Stomach smooth muscle (tissue), 2 donors: ENCODE results near the gene ILK.
A peak's percentile ranks its signal among the peaks of the same experiment; 100 is the strongest.

Experiments
- H3K27ac ChIP-seq: one replicate; pipeline ENCODE4 v1.7.0; 2013; ENCODE audit warnings: mild to moderate bottlenecking, low read length, inconsistent platforms
- H3K27me3 ChIP-seq, 2 donors: one replicate each; pipeline ENCODE4 v1.7.0; 2013; ENCODE audit warnings: low read length in 2 of 2; ENCODE audit not compliant: insufficient read depth in 2 of 2, control insufficient read depth in 1 of 2
- H3K36me3 ChIP-seq, 2 donors: one replicate each; pipeline ENCODE4 v1.7.0; 2013; ENCODE audit warnings: low read length in 2 of 2; ENCODE audit not compliant: control insufficient read depth in 2 of 2, insufficient read depth in 2 of 2
- H3K4me1 ChIP-seq: one replicate; pipeline ENCODE4 v1.7.0; 2013; ENCODE audit warnings: low read length; ENCODE audit not compliant: control insufficient read depth, insufficient read depth
- H3K4me3 ChIP-seq, 2 donors: one replicate each; pipeline ENCODE4 v1.7.0; 2013; ENCODE audit warnings: low read length in 2 of 2
- H3K9ac ChIP-seq, 2 donors: one replicate each; pipeline ENCODE4 v1.7.0; 2013; ENCODE audit warnings: low read length in 2 of 2, mild to moderate bottlenecking in 1 of 2
- H3K9me3 ChIP-seq, 2 donors: one replicate each; pipeline ENCODE4 v1.7.0; 2013; ENCODE audit warnings: low read length in 2 of 2; ENCODE audit not compliant: control insufficient read depth in 2 of 2
- donor health status: healthy.
- donor health status: Pancreatic carcinoma.

Gene ILK

DNA sequence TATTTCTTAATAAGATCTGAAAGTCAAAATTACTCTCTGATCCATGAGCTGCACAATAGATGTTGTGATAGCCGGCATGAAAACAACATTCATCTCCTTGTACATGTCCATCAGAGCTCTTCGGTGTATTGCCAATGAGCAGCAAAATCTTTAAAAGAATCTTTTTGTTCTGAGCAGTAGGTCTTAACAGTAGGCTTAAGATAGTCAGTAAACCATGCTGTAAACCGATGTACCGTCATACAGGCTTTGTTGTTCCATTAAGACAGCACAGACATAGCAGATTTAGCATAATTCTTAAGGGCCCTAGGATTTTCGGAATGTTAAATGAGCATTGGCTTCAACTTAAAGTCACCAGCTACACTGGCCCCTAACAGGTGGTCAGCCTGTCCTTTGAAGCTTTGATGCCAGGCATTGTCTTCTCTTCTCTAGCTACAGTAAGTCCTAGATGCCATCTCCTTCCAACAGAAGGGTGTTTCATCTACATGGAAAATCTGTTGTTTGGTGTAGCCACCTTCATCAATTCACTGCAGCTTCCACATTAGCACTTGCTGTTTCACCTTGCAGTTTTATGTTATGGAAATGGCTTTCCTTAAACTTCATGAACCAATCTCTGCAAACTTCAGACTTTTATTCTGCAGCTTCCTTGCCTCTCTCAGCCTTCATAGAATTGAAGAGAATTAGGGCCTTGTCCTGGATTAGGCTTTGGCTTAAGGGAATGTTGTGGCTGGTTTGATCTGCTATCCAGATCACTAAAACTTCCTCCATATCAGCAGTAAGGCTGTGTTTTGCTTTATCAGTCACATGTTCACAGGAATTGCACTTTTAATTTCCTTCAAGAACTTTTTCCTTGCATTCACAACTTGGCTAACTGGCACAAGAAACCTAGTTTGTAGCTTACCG is 28.5 kb upstream of the ILK start:
- Histone ChIP-seq H3K9ac (no peak overlapping the region), H3K9me3 (no peaks in the 10 kb centered on the region), H3K4me1 (peaks cover 35% of the 10 kb centered on the region), H3K4me3 (no peak overlapping the region), H3K27ac (peak overlapping the region; percentile 90), H3K36me3 (no peaks in the 10 kb centered on the region), H3K27me3 (no peaks in the 10 kb centered on the region)

DNA sequence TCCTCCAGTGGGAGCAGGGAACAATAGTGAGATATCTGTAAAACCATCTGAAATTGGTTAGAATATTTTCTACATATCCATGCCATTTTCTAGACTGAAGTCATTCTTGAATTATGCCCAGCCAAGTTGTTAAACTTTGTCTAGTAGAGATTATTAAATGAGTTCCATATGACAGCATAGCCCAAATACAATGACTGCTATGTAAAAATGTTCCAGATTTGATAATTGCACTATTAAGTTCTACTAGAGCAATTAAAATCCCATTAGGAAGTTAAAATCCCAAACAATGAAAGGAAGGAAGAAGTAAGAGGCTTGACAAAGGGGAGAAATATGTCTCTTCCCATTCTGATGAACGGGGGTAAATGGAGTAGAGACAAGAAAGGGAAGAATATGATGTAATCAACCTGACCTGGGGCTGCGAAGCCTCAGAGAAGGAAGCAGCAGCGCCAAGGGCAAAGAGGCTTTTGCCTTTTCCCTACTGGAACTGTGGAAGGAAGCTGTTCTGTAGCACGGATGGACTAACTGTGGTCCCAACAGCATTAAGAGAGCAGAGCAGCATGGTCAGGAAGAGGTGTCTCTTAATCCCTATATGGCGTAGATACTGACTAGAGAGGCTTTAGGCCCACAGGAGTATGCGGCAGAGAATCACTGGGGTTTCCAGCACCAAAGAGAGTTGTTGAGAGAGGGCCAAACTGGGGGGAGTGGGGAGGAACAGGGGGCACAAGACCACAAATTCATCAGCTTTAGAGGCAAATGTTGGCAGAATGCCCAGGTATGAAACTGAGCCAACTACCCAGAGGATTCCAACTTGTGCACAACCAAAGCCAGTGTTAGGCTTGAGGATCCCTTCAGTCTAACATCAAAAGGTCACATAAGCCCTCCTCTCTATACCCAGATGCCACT is 26.9 kb upstream of the ILK start:
- Histone ChIP-seq H3K4me1 (peaks cover 34% of the 10 kb centered on the region), H3K9me3 (no peaks in the 10 kb centered on the region), H3K36me3 (no peaks in the 10 kb centered on the region), H3K4me3 (peak overlapping the region; percentile 2 to 23), H3K27ac (peak overlapping the region; percentile 90), H3K9ac (peak overlapping the region; percentile 1 to 66), H3K27me3 (no peaks in the 10 kb centered on the region)

GRCh38 chr11:6578134-6578533 is 25.4 kb upstream of the ILK start:
- Histone ChIP-seq H3K27me3 (no peaks in the 10 kb centered on the region), H3K4me3 (no peak overlapping the region), H3K4me1 (peaks cover 25% of the 10 kb centered on the region), H3K36me3 (no peaks in the 10 kb centered on the region), H3K27ac (peak overlapping the region; percentile 7), H3K9me3 (no peaks in the 10 kb centered on the region), H3K9ac (no peak overlapping the region)

GRCh38 chr11:6579681-6580080 is 23.9 kb upstream of the ILK start:
- Histone ChIP-seq H3K4me1 (peaks cover 25% of the 10 kb centered on the region), H3K36me3 (no peaks in the 10 kb centered on the region), H3K4me3 (no peak overlapping the region), H3K27ac (no peak overlapping the region), H3K27me3 (no peaks in the 10 kb centered on the region), H3K9me3 (peaks cover 0 to 4% of the 10 kb centered on the region in 2 donors), H3K9ac (no peak overlapping the region)

DNA sequence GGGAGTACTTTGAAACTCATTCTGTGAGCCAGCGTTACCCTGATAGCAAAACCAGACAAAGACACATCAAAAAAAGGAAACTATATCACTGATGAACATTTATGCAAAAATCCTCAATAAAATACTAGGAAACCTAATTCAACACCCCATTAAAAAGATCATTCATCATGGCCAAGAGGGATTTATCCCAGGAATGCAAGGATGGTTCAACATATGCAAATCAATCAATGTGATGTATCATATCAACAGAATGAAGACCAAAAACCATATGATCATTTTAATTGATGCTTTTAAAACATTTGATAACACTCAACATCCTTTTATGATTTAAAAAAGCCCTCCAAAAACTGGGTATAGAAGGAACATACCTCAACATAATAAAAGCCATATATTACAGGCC is 20.0 kb upstream of the ILK start:
- Histone ChIP-seq H3K27ac (no peak overlapping the region), H3K36me3 (no peaks in the 10 kb centered on the region), H3K4me3 (no peak overlapping the region), H3K9me3 (peaks cover 0 to 4% of the 10 kb centered on the region in 2 donors), H3K9ac (no peak overlapping the region), H3K27me3 (no peaks in the 10 kb centered on the region), H3K4me1 (peaks cover 23% of the 10 kb centered on the region)

DNA sequence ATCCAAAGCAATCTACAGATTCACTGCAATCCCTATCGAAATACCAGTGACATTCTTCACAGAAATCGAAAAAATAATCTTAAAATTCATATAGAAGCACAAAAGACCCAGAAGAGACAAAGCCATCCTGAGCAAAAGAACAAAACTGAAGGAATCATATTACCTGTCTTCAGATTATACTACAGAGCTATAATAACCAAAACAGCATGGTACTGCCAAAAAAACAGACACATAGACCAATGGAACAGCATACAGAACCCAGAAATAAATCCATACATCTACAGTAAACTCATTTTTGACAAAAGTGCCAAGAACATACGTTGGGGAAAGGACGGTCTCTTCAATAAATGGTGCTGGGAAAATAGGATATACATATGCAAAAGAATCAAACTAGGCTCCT is 19.0 kb upstream of the ILK start:
- Histone ChIP-seq H3K4me3 (no peak overlapping the region), H3K27me3 (no peaks in the 10 kb centered on the region), H3K4me1 (peaks cover 23% of the 10 kb centered on the region), H3K9me3 (peaks cover 0 to 4% of the 10 kb centered on the region in 2 donors), H3K27ac (no peak overlapping the region), H3K36me3 (no peaks in the 10 kb centered on the region), H3K9ac (no peak overlapping the region)

- peaks cover 0 to 4% of the 10 kb centered on the region in 2 donors for H3K9me3 ChIP-seq
- peak overlapping the region; percentile 22 to 47 for H3K4me3 ChIP-seq
- no peaks in the 10 kb centered on the region for H3K27me3 ChIP-seq
- H3K4me1 ChIP-seq: peaks cover 17% of the 10 kb centered on the region
- H3K9ac ChIP-seq: no peak overlapping the region
- no peaks in the 10 kb centered on the region for H3K36me3 ChIP-seq
- peak overlapping the region; percentile 58 for H3K27ac ChIP-seq
These were observed 16.9 kb upstream of the ILK start for GRCh38 chr11:6586434-6587359.

GRCh38 chr11:6587360-6587953 is 16.1 kb upstream of the ILK start:
- peaks cover 17% of the 10 kb centered on the region for H3K4me1 ChIP-seq
- H3K27me3 ChIP-seq: no peaks in the 10 kb centered on the region
- H3K36me3 ChIP-seq: peaks cover 0 to 5% of the 10 kb centered on the region in 2 donors
- H3K9ac ChIP-seq: peak overlapping the region; percentile 3 to 25
- H3K9me3 ChIP-seq: peaks cover 0 to 4% of the 10 kb centered on the region in 2 donors
- peak overlapping the region; percentile 58 for H3K27ac ChIP-seq
- peak overlapping the region; percentile 36 for H3K4me3 ChIP-seq

DNA sequence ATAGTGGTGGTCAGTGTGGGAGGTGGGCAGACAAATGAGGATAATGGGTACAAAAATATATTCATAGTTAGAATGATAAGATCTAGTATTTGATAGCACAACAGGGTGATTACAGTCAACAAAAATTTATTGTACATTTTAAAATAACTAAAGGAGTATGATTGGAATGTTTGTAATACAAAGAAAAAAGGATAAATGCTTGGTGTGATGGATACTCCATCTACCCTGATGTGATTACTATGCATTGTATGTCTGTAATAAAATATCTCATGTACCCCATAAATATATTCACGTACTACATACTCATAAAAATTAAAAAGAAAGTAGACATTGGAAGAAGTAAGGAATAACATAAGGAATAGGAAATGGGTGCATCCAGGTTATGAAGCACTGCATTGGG is 15.6 kb upstream of the ILK start:
- H3K27ac ChIP-seq: peak overlapping the region; percentile 58
- peak overlapping the region in 1 of 2 donors; percentile 25 for H3K9ac ChIP-seq
- H3K27me3 ChIP-seq: no peaks in the 10 kb centered on the region
- H3K36me3 ChIP-seq: peaks cover 0 to 5% of the 10 kb centered on the region in 2 donors
- peaks cover 0 to 4% of the 10 kb centered on the region in 2 donors for H3K9me3 ChIP-seq
- H3K4me1 ChIP-seq: peaks cover 17% of the 10 kb centered on the region
- H3K4me3 ChIP-seq: peak overlapping the region in 1 of 2 donors; percentile 36
